ENCODE results near the gene ZBP1.

DNA sequence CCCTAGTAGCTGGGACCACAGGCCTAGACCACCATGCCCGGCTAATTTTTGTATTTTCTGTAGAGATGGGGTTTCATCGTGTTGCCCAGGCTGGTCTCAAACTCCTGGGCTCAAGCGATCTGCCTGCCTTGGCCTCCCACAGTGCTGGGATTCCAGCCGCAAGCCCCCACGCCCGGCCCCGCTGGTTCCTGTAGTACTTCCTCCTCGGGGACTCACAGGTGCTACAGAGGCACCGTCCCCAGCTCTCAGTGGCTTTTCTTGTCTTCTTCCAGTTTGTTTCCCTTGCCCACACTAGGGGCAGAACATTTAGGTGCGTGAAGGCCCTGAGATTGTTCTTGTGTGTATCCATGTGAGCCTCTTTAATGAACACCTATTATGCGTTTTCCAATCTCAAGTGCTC, 773 bp upstream of the ZBP1 start:
- TF ChIP-seq, protein P1, sequence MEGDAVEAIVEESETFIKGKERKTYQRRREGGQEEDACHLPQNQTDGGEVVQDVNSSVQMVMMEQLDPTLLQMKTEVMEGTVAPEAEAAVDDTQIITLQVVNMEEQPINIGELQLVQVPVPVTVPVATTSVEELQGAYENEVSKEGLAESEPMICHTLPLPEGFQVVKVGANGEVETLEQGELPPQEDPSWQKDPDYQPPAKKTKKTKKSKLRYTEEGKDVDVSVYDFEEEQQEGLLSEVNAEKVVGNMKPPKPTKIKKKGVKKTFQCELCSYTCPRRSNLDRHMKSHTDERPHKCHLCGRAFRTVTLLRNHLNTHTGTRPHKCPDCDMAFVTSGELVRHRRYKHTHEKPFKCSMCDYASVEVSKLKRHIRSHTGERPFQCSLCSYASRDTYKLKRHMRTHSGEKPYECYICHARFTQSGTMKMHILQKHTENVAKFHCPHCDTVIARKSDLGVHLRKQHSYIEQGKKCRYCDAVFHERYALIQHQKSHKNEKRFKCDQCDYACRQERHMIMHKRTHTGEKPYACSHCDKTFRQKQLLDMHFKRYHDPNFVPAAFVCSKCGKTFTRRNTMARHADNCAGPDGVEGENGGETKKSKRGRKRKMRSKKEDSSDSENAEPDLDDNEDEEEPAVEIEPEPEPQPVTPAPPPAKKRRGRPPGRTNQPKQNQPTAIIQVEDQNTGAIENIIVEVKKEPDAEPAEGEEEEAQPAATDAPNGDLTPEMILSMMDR (IDR thresholded peaks at IDR 0.05) = no peak
- no peak for TF ChIP-seq POLR2A (IDR thresholded peaks at IDR 0.05)
